ENCODE results near the gene PODXL2.
A peak's percentile ranks its signal among the peaks of the same experiment; 100 is the strongest.

Gene PODXL2, protein sequence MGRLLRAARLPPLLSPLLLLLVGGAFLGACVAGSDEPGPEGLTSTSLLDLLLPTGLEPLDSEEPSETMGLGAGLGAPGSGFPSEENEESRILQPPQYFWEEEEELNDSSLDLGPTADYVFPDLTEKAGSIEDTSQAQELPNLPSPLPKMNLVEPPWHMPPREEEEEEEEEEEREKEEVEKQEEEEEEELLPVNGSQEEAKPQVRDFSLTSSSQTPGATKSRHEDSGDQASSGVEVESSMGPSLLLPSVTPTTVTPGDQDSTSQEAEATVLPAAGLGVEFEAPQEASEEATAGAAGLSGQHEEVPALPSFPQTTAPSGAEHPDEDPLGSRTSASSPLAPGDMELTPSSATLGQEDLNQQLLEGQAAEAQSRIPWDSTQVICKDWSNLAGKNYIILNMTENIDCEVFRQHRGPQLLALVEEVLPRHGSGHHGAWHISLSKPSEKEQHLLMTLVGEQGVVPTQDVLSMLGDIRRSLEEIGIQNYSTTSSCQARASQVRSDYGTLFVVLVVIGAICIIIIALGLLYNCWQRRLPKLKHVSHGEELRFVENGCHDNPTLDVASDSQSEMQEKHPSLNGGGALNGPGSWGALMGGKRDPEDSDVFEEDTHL

DNA sequence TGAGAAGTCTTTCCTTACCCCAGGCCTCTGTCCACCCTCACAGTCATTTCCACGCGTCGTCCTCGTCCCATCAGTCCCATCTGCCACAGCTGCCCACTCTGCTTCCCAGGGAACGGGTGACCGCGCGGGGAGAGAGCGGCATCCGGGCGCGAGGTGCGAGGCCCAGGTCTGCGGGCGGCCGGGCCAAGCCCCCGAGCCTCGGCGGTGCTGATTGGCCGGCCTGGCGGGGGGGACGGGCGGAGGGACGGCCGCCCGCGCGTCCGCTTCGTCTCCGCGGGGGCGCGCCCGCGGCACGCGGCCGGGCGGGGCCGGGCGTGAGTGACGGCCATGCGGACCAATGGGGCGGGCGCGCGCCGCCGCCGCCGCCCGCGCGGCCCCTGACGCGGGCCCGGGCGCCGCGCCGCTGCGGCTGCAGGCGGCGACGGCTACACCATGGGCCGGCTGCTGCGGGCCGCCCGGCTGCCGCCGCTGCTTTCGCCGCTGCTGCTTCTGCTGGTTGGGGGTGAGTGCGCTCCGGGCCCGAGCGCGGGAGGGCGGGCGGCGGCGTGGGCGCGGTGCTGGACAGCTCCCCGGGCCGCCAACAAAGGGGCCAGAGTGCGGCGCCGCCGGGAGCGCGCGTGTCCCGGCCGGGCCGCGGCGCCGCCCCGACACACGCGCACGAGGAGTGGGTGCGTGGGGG is at the start of gene PODXL2:
TSS of gene PODXL2 (plus strand) at position 398 of the 679 bp plus-strand sequence. CDS start at position 433, 35 bp downstream.
- Mint-ChIP-seq H3K9me3 (no peaks in the 10 kb centered on the region), H3K4me3 (peak within 1 kb of the TSS; percentile 84 to 87), H3K4me1 (peaks cover 17 to 20% of the 10 kb centered on the region in 2 donors), H3K27me3 (peaks cover 25 to 46% of the 10 kb centered on the region in 2 donors), H3K27ac (peak within 1 kb of the TSS; percentile 84), H3K36me3 (peaks cover 2 to 5% of the 10 kb centered on the region in 2 donors)
- DNase-seq (no peak), ATAC-seq (replicated peaks) (peak; percentile 61 to 77)

DNA sequence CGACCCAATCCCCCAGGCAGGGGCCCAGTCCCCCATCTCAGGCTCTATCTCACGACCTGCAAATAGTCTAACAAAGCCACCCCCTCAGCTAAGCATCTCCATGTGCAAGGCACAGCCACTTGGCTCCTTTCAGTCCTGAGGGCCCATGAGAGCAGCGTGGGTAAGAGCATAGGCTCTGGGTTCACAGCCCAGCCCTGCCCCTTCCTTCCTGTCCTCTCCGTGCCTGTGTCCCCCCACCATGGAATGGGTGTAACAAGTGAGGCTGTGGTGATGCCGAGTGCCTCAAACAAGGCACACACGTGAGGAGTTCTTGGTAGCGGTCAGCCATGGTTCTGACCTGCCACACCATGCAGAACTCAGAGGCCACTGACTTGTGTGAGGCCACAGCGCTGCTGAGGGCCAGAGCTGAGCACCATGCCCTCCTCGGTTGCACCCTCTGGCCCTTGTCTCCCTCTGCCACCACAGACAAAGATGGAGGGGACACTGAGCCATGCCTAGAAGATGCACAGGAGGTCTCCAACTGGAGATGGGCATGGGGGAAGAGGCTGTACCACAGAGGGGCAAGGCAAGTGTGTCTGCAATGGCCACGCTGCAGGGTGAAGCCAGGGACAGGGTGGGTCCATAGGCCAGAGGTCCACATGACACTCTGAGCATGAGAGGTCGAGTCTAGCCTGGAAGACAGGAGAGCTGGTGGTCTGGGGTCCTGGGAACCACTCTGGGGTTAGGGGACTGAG is 48.5 kb upstream of the PODXL2 start:
- Mint-ChIP-seq H3K4me3 (no peak overlapping the region), H3K9me3 (no peaks in the 10 kb centered on the region), H3K36me3 (peaks cover 32 to 44% of the 10 kb centered on the region in 2 donors), H3K27ac (no peak overlapping the region), H3K4me1 (peaks cover 17 to 40% of the 10 kb centered on the region in 2 donors), H3K27me3 (no peaks in the 10 kb centered on the region)
- ATAC-seq (replicated peaks) = no peak
- no peak for DNase-seq

DNA sequence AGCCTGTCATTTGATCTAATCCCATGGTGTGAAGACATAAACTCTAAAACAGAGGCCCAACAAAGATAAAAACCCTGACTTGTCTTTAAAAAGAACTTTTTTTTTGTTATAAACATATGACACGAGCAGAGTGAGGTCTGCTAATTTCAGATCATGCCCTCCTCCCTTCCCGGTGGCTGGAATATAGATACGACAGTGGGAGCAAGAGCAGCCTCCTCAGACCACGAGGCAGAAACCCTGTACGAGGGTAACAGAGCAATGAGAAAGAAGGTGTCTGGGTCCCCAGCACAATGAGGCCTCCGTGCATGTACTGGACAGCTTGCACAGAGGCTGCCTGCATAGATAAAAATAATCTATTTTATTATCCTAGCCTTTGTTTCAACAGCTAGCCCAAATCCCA is 44.3 kb upstream of the PODXL2 start:
- Mint-ChIP-seq H3K27me3 (no peaks in the 10 kb centered on the region), H3K4me1 (peaks cover 27 to 57% of the 10 kb centered on the region in 2 donors), H3K36me3 (peaks cover 25 to 32% of the 10 kb centered on the region in 2 donors), H3K4me3 (no peak overlapping the region), H3K9me3 (no peaks in the 10 kb centered on the region), H3K27ac (no peak overlapping the region)
- ATAC-seq (replicated peaks) = no peak
- DNase-seq = no peak

DNA sequence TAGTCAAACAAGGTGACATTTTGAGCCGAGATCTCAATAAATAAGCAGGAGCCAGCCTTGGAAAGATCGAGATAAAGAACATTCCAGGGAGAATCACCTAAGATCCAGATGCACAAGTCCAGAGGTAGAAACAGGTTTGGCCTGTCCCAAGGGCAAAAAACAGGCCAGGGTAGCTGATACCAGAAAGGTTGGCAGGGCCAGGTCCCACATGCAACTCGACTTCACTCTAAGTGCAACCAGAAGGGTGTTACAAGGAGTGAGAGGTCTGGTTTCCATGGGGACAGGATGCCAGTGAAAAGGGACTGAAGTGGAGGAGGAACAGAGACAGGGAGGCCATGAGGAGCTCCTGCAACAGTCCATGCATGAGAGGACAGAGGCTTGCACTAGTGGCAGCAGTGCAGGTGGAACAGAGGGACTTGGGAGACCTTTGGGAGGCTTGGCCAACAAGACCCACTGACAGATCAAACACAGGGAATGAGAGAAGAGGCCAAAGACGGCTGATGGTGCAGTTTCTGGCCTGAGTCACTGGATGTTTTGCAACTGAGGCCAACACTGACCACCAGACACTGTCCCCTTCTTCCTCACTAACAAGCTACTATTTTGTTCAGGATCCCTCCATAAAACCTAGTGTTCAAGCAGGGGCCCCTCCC is 43.7 kb upstream of the PODXL2 start:
- no peaks in the 10 kb centered on the region for H3K9me3 Mint-ChIP-seq
- H3K27ac Mint-ChIP-seq = no peak overlapping the region
- peaks cover 27 to 56% of the 10 kb centered on the region in 2 donors for H3K4me1 Mint-ChIP-seq
- H3K4me3 Mint-ChIP-seq = no peak overlapping the region
- peaks cover 23 to 28% of the 10 kb centered on the region in 2 donors for H3K36me3 Mint-ChIP-seq
- ATAC-seq (replicated peaks) (no peak), DNase-seq (no peak)
- H3K27me3 Mint-ChIP-seq = no peaks in the 10 kb centered on the region

DNA sequence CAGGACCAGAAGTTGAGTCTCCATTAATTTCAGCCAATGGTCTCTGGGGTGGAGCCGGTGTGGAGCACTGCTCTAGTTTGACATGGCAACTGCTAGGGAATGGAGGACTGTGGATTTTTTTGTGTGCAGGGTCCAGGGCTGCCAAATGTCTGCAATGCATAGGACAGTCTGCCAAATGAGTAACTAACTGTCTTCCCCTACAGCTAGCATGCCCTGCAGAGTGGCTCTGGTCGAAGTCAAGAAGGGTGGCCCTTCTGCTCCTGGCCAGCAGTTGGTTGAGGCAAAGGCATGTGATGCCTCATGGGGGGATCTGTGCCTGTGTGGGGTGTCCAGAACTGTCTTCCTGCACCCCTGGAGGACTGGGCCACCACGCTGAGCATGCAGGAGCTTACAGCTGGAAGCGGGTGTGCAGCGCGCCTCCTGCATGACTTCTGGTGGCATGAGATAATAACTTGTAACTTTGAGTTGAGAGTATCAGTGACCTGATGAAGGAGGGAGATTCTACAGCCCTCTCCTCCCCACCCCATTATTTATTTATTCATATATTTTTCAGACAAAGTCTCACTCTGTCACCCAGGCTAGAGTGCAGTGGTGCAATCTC is 43.1 kb upstream of the PODXL2 start:
- Mint-ChIP-seq H3K4me1 (peaks cover 23 to 50% of the 10 kb centered on the region in 2 donors), H3K27ac (no peak overlapping the region), H3K4me3 (no peak overlapping the region), H3K9me3 (no peaks in the 10 kb centered on the region), H3K36me3 (peaks cover 19 to 22% of the 10 kb centered on the region in 2 donors), H3K27me3 (no peaks in the 10 kb centered on the region)
- no peak for DNase-seq
- ATAC-seq (replicated peaks) = no peak

DNA sequence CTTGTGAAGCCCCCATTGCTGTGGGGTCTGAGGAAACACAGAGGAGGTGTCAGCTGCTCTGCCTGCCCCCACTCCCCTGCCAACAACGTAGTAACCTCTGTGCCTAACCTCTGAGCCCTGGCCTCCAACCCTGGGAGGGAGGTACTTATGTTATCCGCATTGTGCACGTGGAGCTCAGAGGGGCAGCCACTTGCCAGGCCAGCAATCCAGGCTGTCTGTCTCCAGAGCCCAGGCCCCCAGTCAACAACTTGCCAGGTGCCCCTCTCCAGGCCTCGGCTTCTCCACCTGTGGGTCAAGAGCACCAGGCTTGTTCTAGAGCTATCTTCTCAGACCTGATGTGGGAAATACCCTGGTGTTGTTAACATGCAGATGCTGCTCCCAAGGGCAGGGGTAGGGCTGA is 41.1 kb upstream of the PODXL2 start:
- Mint-ChIP-seq H3K4me1 (peaks cover 33 to 54% of the 10 kb centered on the region in 2 donors), H3K9me3 (no peaks in the 10 kb centered on the region), H3K27ac (no peak overlapping the region), H3K36me3 (peaks cover 15 to 16% of the 10 kb centered on the region in 2 donors), H3K4me3 (peak overlapping the region in 1 of 2 donors; percentile 55), H3K27me3 (no peaks in the 10 kb centered on the region)
- no peak for ATAC-seq (replicated peaks)
- DNase-seq = no peak

DNA sequence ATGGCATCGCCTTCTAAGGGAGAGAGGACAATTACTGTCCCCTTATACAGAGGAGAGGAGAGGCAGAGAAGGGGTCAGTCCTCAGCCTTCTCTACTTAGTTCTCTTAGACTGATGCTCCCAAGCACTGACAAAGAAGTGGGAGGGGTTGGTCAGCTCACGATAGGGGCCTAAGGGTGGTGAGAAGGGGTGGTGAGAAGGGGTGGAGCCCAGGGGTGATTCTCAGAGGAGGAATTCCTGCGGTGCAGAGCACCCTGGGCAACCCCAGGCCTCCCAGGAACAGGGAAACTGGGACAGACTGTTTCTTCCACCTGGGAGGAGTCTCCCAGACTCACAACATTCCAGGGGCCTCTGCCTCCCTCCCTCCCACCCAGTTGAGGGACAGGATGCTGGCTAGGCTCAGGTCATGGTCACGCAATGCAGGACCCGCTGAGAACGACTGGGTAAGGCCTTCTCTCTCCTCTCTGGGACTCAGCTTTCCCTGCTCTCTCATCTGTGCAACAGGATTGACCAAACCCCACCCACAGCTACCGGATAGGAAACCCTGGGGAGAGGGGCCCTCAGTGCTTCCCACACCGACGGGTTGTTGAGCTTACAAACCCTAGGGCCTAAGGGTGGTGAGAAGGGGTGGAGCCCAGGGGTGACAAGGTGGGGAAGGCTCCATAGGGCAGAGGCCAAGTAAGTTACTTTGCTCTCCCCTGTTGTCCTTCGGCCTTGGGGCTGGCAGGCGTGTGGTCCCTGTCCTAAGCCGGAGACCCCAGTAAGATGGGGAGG is 40.0 kb upstream of the PODXL2 start:
- Mint-ChIP-seq H3K36me3 (peaks cover 13 to 16% of the 10 kb centered on the region in 2 donors), H3K27ac (peak overlapping the region; percentile 79), H3K4me3 (peak overlapping the region; percentile 83 to 92), H3K27me3 (no peaks in the 10 kb centered on the region), H3K4me1 (peaks cover 33 to 54% of the 10 kb centered on the region in 2 donors), H3K9me3 (no peaks in the 10 kb centered on the region)
- no peak for ATAC-seq (replicated peaks)
- DNase-seq = no peak

DNA sequence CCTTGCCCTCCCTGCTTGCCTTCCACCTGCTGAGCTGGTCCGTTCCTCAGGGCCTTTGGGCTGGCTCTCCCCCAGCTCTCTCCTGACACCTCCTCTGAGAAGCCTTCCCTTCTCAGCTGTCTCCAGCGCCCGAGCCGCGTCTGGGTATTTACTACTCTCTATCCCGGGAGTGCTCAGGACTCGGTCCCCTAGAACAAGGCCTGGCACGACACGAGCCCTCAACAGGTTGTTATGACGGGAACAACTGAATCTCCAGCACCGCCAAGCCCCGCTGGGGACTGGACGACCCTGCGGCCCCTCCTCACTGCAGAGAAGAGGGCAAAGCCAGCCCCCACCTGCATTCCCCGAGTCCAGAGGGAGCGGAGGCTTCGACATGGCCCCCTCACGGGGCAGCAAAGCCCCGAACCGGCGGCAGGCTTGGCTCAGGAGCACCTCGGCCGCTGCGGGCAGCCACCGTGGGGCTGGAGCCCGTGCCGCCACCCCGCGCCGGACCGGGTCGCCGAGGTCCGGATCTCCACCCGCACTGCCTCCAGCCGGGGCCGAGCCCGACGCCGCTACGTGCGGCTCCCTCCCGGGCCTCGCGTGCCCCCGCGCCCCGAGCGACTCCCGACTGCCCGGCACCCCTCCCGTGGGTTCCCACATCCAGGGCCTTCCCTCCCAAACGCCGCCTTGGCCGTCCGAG is 39.2 kb upstream of the PODXL2 start:
- ATAC-seq (replicated peaks) = peak; percentile 1 to 2
- Mint-ChIP-seq H3K4me1 (peaks cover 33 to 51% of the 10 kb centered on the region in 2 donors), H3K36me3 (peaks cover 12 to 14% of the 10 kb centered on the region in 2 donors), H3K9me3 (no peaks in the 10 kb centered on the region), H3K27ac (peak overlapping the region; percentile 79), H3K27me3 (no peaks in the 10 kb centered on the region), H3K4me3 (peak overlapping the region; percentile 83 to 92)
- DNase-seq = no peak

DNA sequence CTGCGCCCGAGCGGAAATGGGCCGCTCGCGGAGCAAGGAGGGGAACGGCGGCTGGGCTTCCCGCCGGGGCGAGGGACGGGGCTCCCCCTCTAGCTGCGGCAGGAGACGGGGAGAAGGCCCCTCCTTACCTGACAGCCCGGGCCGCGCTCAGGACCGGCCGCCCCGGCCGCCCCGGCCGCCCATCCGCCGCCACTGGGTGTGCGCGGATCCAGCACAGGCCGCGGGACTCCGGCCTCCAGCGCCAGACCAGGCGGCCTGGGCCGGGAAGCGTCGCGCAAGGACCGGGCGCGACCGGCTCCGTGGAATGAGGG is 38.7 kb upstream of the PODXL2 start:
- Mint-ChIP-seq H3K4me3 (peak overlapping the region; percentile 83 to 90), H3K27me3 (no peaks in the 10 kb centered on the region), H3K4me1 (peaks cover 31 to 46% of the 10 kb centered on the region in 2 donors), H3K36me3 (peaks cover 10 to 12% of the 10 kb centered on the region in 2 donors), H3K27ac (peak overlapping the region; percentile 98), H3K9me3 (no peaks in the 10 kb centered on the region)
- DNase-seq (peak; percentile 36), ATAC-seq (replicated peaks) (peak; percentile 49 to 52)

DNA sequence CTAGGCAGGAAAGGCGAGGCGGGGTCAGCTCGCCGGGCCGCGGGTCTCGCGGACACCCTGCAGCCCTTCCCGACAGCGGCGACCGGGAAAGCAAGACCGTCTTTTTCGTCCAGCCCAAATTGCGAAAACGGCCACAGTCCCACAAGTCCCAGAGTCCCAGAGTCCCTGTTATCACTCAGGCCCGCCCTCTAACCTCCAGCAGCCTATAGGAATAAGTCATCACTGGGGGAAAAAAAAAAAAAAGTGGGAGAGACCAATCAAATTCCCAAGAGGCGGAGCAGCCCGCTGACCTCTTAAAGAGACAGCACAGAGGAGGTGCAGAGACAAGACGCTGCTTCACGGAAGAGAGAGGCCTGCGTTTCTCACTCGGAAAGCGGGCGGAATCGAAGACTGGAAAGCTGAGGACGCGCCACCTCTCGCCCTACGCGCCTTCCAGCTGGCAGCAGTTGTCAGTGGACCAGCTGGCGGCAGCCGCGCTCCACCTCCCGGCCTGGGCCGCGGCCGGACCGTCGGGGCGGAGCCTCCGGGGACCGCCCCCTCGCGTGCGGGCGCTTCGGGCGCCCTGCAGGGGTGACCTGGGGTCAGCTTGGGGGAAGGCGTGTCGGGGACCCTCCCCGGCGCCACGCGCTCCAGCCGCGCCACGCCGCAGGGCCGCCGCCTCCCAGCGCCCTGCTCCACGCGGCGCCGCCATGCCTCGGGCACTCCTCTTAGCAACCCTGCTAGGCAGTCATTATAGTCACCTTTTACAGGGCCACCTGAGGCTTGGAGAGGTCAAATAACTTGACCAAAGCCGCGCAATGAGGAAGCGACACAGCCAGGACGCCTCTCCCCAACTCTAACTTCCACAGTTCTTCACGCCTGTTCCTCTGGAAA is 38.2 kb upstream of the PODXL2 start, which contains the start of gene TPRA1:
TSS of gene TPRA1 (minus strand) at position 141 of the 873 bp plus-strand sequence. CDS start 10,587 bp downstream, outside the sequence.
- peak within 1 kb of the TSS; percentile 99 for H3K27ac Mint-ChIP-seq
- ATAC-seq (replicated peaks) (peak; percentile 83 to 86), DNase-seq (peak; percentile 88)
- peaks cover 29 to 40% of the 10 kb centered on the region in 2 donors for H3K4me1 Mint-ChIP-seq
- no peaks in the 10 kb centered on the region for H3K9me3 Mint-ChIP-seq
- peaks cover 6 to 7% of the 10 kb centered on the region in 2 donors for H3K36me3 Mint-ChIP-seq
- H3K4me3 Mint-ChIP-seq = peak within 1 kb of the TSS; percentile 83 to 92
- no peaks in the 10 kb centered on the region for H3K27me3 Mint-ChIP-seq

DNA sequence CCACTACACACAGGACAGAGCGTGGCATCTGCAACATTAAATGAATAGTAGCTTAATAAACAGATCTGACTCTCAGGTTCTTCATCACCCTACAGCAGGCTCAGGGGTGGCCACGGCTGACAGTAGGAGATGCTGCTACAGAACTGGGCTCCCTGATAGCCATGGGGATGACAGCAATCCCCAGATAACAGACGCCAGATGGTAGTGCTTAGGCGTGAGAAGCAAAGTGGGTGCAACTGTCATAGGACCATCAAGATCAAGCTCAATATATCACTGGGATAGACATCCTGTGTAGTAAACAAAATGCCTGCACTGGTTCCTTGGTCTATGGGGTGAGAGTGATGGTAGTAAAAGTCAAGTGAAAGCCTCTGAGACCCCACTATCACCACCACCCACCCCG is 35.8 kb upstream of the PODXL2 start:
- Mint-ChIP-seq H3K4me3 (no peak overlapping the region), H3K27ac (no peak overlapping the region), H3K36me3 (no peaks in the 10 kb centered on the region), H3K4me1 (peaks cover 26 to 42% of the 10 kb centered on the region in 2 donors), H3K9me3 (no peaks in the 10 kb centered on the region), H3K27me3 (no peaks in the 10 kb centered on the region)
- DNase-seq (no peak), ATAC-seq (replicated peaks) (no peak)
